OCI-LY1 (cell line): ENCODE results near the gene ANKRD13B.

ENCODE experiments used
- H2AFZ ChIP-seq: fragments of 200-600 bp; sonication (generic), shearing (Covaris generic); 2 replicates; pipeline ENCODE4 v1.6.0; 2014; ENCODE audit warnings: antibody characterized with exemption, mild to moderate bottlenecking, low read length
- H3F3A ChIP-seq: fragments of 200-600 bp; sonication (generic), shearing (Covaris generic); 2 replicates; pipeline ENCODE4 v1.6.0; 2014; ENCODE audit warnings: mild to moderate bottlenecking, antibody characterized with exemption, low read length, moderate library complexity; ENCODE audit not compliant: insufficient read depth
- H3K27ac ChIP-seq: fragments of 200-600 bp; sonication (generic); 2 replicates; pipeline ENCODE4 v1.5.1; 2014; ENCODE audit warnings: low read length, mixed run types, mild to moderate bottlenecking, low read depth; ENCODE audit not compliant: poor library complexity, severe bottlenecking
- H3K27me3 ChIP-seq: fragments of 200-600 bp; sonication (generic); 2 replicates; pipeline ENCODE4 v1.6.0; 2014; ENCODE audit warnings: antibody characterized with exemption, mild to moderate bottlenecking, low read length, moderate library complexity; ENCODE audit not compliant: insufficient read depth
- H3K36me3 ChIP-seq: fragments of 200-600 bp; sonication (generic); 2 replicates; pipeline ENCODE4 v1.6.1; 2014; ENCODE audit warnings: mild to moderate bottlenecking, antibody characterized with exemption, low read length, moderate library complexity, mixed read lengths; ENCODE audit not compliant: insufficient read depth
- H3K4me1 ChIP-seq: fragments of 200-600 bp; sonication (generic); 2 replicates; pipeline ENCODE4 v1.5.1; 2014; ENCODE audit warnings: mild to moderate bottlenecking, low read length, moderate library complexity; ENCODE audit not compliant: insufficient read depth, severe bottlenecking
- H3K4me2 ChIP-seq: fragments of 200-600 bp; sonication (generic), shearing (Covaris generic); 2 replicates; pipeline ENCODE4 v1.6.1; 2014; ENCODE audit warnings: low read length
- H3K4me3 ChIP-seq: fragments of 200-600 bp; sonication (generic); 2 replicates; pipeline ENCODE4 v1.5.1; 2014; ENCODE audit warnings: low read length, low read depth, mild to moderate bottlenecking, mixed read lengths; ENCODE audit not compliant: poor library complexity, severe bottlenecking
- H3K79me2 ChIP-seq: fragments of 200-600 bp; shearing (Covaris generic); 2 replicates; pipeline ENCODE4 v1.6.1; 2016; ENCODE audit warnings: mixed run types, low read length, mixed read lengths; ENCODE audit not compliant: insufficient read depth
- H3K9ac ChIP-seq: fragments of 200-600 bp; sonication (generic), shearing (Covaris generic); 2 replicates; pipeline ENCODE4 v1.6.1; 2014; ENCODE audit warnings: mild to moderate bottlenecking, low read length, mixed read lengths
- H3K9me2 ChIP-seq: fragments of 200-600 bp; sonication (generic), shearing (Covaris generic); 2 replicates; pipeline ENCODE4 v1.6.1; 2014; ENCODE audit warnings: low read depth, mild to moderate bottlenecking, low read length, mixed read lengths
- H3K9me3 ChIP-seq: fragments of 200-600 bp; shearing (Covaris generic); 2 replicates; pipeline ENCODE4 v1.6.1; 2014; ENCODE audit warnings: low read length, mixed read lengths
- H4K20me1 ChIP-seq: fragments of 200-600 bp; sonication (generic), shearing (Covaris generic); 2 replicates; pipeline ENCODE4 v1.6.0; 2016; ENCODE audit warnings: mild to moderate bottlenecking, low read length; ENCODE audit not compliant: insufficient read depth
- CTCF ChIP-seq: fragments of 200-600 bp; sonication (generic), shearing (Covaris generic); IDR thresholded peaks from 2 replicates; pipeline ENCODE4 v1.5.1; 2017; ENCODE audit warnings: mild to moderate bottlenecking, antibody characterized with exemption, low read length, moderate library complexity, mixed read lengths
- EZH2 ChIP-seq: fragments of 200-600 bp; sonication (generic), shearing (Covaris generic); IDR thresholded peaks from 2 replicates; pipeline ENCODE4 v1.8.0; 2017; ENCODE audit warnings: borderline replicate concordance, mixed run types, mild to moderate bottlenecking, antibody characterized with exemption, low read length, moderate library complexity, mixed read lengths

The ANKRD13B gene

GRCh38 chr17:29640413-29640812 lies 47.5 kb downstream of the ANKRD13B start:
- H3K27me3 ChIP-seq = no peaks in the 10 kb centered on the region
- H3K4me1 ChIP-seq = peaks cover 55% of the 10 kb centered on the region
- H3K9me2 ChIP-seq = no peaks in the 10 kb centered on the region
- no peak overlapping the region for H3K9ac ChIP-seq
- no peak overlapping the region for H3K4me3 ChIP-seq
- no peaks in the 10 kb centered on the region for H3K9me3 ChIP-seq
- H3K79me2 ChIP-seq = no peaks in the 10 kb centered on the region
- peak overlapping the region; percentile 93 for H3K27ac ChIP-seq
- peaks cover 35% of the 10 kb centered on the region for H3K36me3 ChIP-seq
- H3F3A ChIP-seq = no peaks in the 10 kb centered on the region
- H4K20me1 ChIP-seq = no peaks in the 10 kb centered on the region
- no peak overlapping the region for H3K4me2 ChIP-seq
- no peak overlapping the region for H2AFZ ChIP-seq
- TF ChIP-seq CTCF (no peak), EZH2 (no peak)

- H3F3A ChIP-seq = no peaks in the 10 kb centered on the region
- TF ChIP-seq EZH2 = no peak
- TF ChIP-seq CTCF = no peak
- H3K9ac ChIP-seq = no peak overlapping the region
- H2AFZ ChIP-seq = no peak overlapping the region
- peaks cover 55% of the 10 kb centered on the region for H3K4me1 ChIP-seq
- no peaks in the 10 kb centered on the region for H3K27me3 ChIP-seq
- no peaks in the 10 kb centered on the region for H3K9me3 ChIP-seq
- H3K79me2 ChIP-seq = no peaks in the 10 kb centered on the region
- H3K9me2 ChIP-seq = no peaks in the 10 kb centered on the region
- no peak overlapping the region for H3K4me2 ChIP-seq
- no peaks in the 10 kb centered on the region for H4K20me1 ChIP-seq
- H3K27ac ChIP-seq = peak overlapping the region; percentile 93
- peaks cover 35% of the 10 kb centered on the region for H3K36me3 ChIP-seq
- H3K4me3 ChIP-seq = no peak overlapping the region
Observed at GRCh38 chr17:29640981-29641642, 48.2 kb downstream of the ANKRD13B start.

GRCh38 chr17:29642171-29642611 lies 49.3 kb downstream of the ANKRD13B start:
- Histone ChIP-seq H4K20me1 (no peaks in the 10 kb centered on the region), H3K4me3 (peak overlapping the region; percentile 16), H3K9ac (peak overlapping the region; percentile 59; the same call in 1 of the 2 replicates), H3K79me2 (no peaks in the 10 kb centered on the region), H3F3A (no peaks in the 10 kb centered on the region), H2AFZ (no peak overlapping the region), H3K27ac (peak overlapping the region; percentile 93), H3K9me3 (no peaks in the 10 kb centered on the region), H3K9me2 (no peaks in the 10 kb centered on the region), H3K36me3 (peaks cover 28% of the 10 kb centered on the region; the same call in 1 of the 2 replicates), H3K27me3 (no peaks in the 10 kb centered on the region), H3K4me2 (peak overlapping the region; percentile 54; the same call in 1 of the 2 replicates), H3K4me1 (peaks cover 55% of the 10 kb centered on the region)
- no peak for TF ChIP-seq EZH2
- no peak for TF ChIP-seq CTCF
